ENCODE measurements around the gene CERS5. TPM values are rescaled to one million over a fixed set of nuclear protein-coding genes. Genes with fewer than 3 reads are reported as not detected.

Gene CERS5
- polyA plus RNA-seq, 1 of the 3 experiments (the other 2 are of a cell fraction) = 56.9 TPM

- H3K9ac ChIP-seq = no peak overlapping the region
- peak overlapping the region; percentile 75 for H2AFZ ChIP-seq (ENCODE audit: low read depth)
- peaks cover 9% of the 10 kb centered on the region; the same call in 1 of the 2 replicates for H4K20me1 ChIP-seq (ENCODE audit: insufficient read depth)
- no peak for DNase-seq
- H3K4me1 ChIP-seq (ENCODE audit: control insufficient read depth in 1 of 2, insufficient read depth in 2 of 2, low read depth in 1 of 2, low read length in 1 of 2) = peaks cover 12 to 18% of the 10 kb centered on the region in 2 experiments; a peak in 2 of 4 replicates
- H3K27me3 ChIP-seq (ENCODE audit: insufficient read depth) = no peaks in the 10 kb centered on the region
- H3K36me3 ChIP-seq (replicated peaks in 1 of 2; ENCODE audit: control insufficient read depth in 1 of 2, insufficient read depth in 2 of 2, low read length in 1 of 2) = peaks cover 0 to 5% of the 10 kb centered on the region in 2 experiments
- 67% methylated on average over 1 of the region's 7 CpGs for WGBS (ENCODE audit: low lambda C conversion rate)
- no peak for TF ChIP-seq REST (IDR thresholded peaks at IDR 0.05; ENCODE audit: low read depth, low read length)
- peak; percentile 32; the same call in 1 of the 2 replicates for TF ChIP-seq FOXJ3 (CRISPR knock-in tag; IDR thresholded peaks at IDR 0.05)
- peaks cover 33% of the 10 kb centered on the region for H3K79me2 ChIP-seq (ENCODE audit: insufficient read depth)
- peak overlapping the region in 1 of 2 experiments; percentile 63; a peak in 2 of 4 replicates for H3K27ac ChIP-seq (ENCODE audit: low read depth in 2 of 2, low read length in 1 of 2)
- no peak overlapping the region; a peak in 1 of 4 replicates for H3K4me3 ChIP-seq (ENCODE audit: low read depth in 2 of 2, low read length in 1 of 2)
- peaks cover 15% of the 10 kb centered on the region for H3F3A ChIP-seq (replicated peaks; ENCODE audit: insufficient read depth)
- H3K9me2 ChIP-seq = no peaks in the 10 kb centered on the region
- no peaks in the 10 kb centered on the region for H3K9me3 ChIP-seq
- H3K4me2 ChIP-seq = 0 out of 2 replicates have a peak overlapping the region, but pooled peaks have one; percentile 68
- ChIA-PET POLR2A (interaction anchor here (1.0 to 3.4 kb wide), 7 partner anchors 7 to 241 kb away, joined by 4 to 27 read pairs (median 12); partner anchors contain the start of genes CERS5, GPD1 and SMARCD1), CTCF (interaction anchor here (0.6 to 5.5 kb wide), 45 partner anchors 13 to 626 kb away, joined by 3 to 96 read pairs (median 5); partner anchors contain the start of genes AQP5, CERS5, GPD1 and SMARCD1)
Observed at GRCh38 chr12:50110762-50111351, 56.3 kb downstream of the CERS5 start.

GRCh38 chr12:50110127-50110761 is 56.9 kb downstream of the CERS5 start:
- Histone ChIP-seq H4K20me1 (ENCODE audit: insufficient read depth) (peaks cover 9% of the 10 kb centered on the region; the same call in 1 of the 2 replicates), H3F3A (replicated peaks; ENCODE audit: insufficient read depth) (peaks cover 15% of the 10 kb centered on the region), H3K27ac (ENCODE audit: low read depth in 2 of 2, low read length in 1 of 2) (peak overlapping the region in 1 of 2 experiments; percentile 63; a peak in 2 of 4 replicates), H2AFZ (ENCODE audit: low read depth) (peak overlapping the region; percentile 75), H3K9ac (no peak overlapping the region), H3K4me2 (no peak overlapping the region), H3K9me3 (no peaks in the 10 kb centered on the region), H3K27me3 (ENCODE audit: insufficient read depth) (no peaks in the 10 kb centered on the region), H3K36me3 (replicated peaks in 1 of 2; ENCODE audit: control insufficient read depth in 1 of 2, insufficient read depth in 2 of 2, low read length in 1 of 2) (no peaks in the 10 kb centered on the region), H3K4me1 (ENCODE audit: control insufficient read depth in 1 of 2, insufficient read depth in 2 of 2, low read depth in 1 of 2, low read length in 1 of 2) (peaks cover 12 to 18% of the 10 kb centered on the region in 2 experiments; a peak in 2 of 4 replicates), H3K4me3 (ENCODE audit: low read depth in 2 of 2, low read length in 1 of 2) (no peak overlapping the region), H3K9me2 (no peaks in the 10 kb centered on the region), H3K79me2 (ENCODE audit: insufficient read depth) (peaks cover 26% of the 10 kb centered on the region)
- ChIA-PET POLR2A (interaction anchor here (0.7 to 3.4 kb wide), 5 partner anchors 19 to 57 kb away, joined by 3 to 23 read pairs (median 4); partner anchors contain the start of genes CERS5 and SMARCD1), CTCF (interaction anchor here (0.6 to 5.5 kb wide), 22 partner anchors 12 to 625 kb away, joined by 3 to 96 read pairs (median 8); partner anchors contain the start of genes CERS5, GPD1, SMARCD1 and TMBIM6)
- TF ChIP-seq REST (IDR thresholded peaks at IDR 0.05; ENCODE audit: low read depth, low read length) (no peak), CHD2 (IDR thresholded peaks at IDR 0.05; ENCODE audit: low read length, partially characterized antibody) (no peak), EP300 (IDR thresholded peaks at IDR 0.05; ENCODE audit: borderline replicate concordance in 1 of 2, low read depth in 1 of 2, low read length in 1 of 2) (no peak), USF1 (IDR thresholded peaks at IDR 0.05; ENCODE audit: borderline replicate concordance, low read depth) (no peak), POLR2AphosphoS5 (IDR thresholded peaks at IDR 0.05; ENCODE audit: low read depth, low read length) (no peak)
- 78% methylated on average over 8 of the region's 8 CpGs for WGBS (ENCODE audit: low lambda C conversion rate)
- no peak for DNase-seq
